H1 (cell line): ENCODE measurements around the gene SLC22A31. TPM values are rescaled to one million over a fixed set of nuclear protein-coding genes. Genes with fewer than 3 reads are reported as not detected.

Source experiments
- CTCF ChIA-PET: fragments of 300-600 bp; sonication (Branson Sonifier 250); formaldehyde crosslinking; loops from one replicate; lab custom pipeline; 2021; ENCODE audit not compliant: partially characterized antibody; lab: Charles Lee
- POLR2A ChIA-PET: fragments of 300-600 bp; sonication (Branson Sonifier 250); formaldehyde crosslinking; loops from one replicate; lab custom pipeline; 2021; ENCODE audit warnings: inconsistent platforms; ENCODE audit not compliant: partially characterized antibody; lab: Charles Lee
- DNase-seq, 2 experiments: peaks; one replicate each; pipeline versions ENCODE4 v3.0.0 to v3.0.0-alpha.2; 2010 to 2022; ENCODE audit warnings: low spot score in 2 of 2, low read depth in 1 of 2, mixed read lengths in 1 of 2
- FAIRE-seq: peaks from 2 replicates; lab custom pipeline; 2011; peaks lifted over from hg19 to GRCh38; lab: Jason Lieb, UNC
- H2AFZ ChIP-seq: 2 replicates; pipeline ENCODE4 v1.8.1; 2012; ENCODE audit warnings: low read length, inconsistent platforms
- H2AK5ac ChIP-seq: 2 replicates; pipeline ENCODE4 v1.6.1; 2013; ENCODE audit warnings: low read depth, low read length
- H2BK120ac ChIP-seq: replicated peaks from 2 replicates; pipeline ENCODE3; 2013; ENCODE audit warnings: low read depth, low read length, inconsistent platforms
- H2BK12ac ChIP-seq: 2 replicates; pipeline ENCODE4 v1.6.1; 2013; ENCODE audit warnings: low read depth, low read length
- H2BK15ac ChIP-seq: 2 replicates; pipeline ENCODE4 v1.6.1; 2013; ENCODE audit warnings: low read length
- H2BK20ac ChIP-seq: 2 replicates; pipeline ENCODE4 v1.6.1; 2013; ENCODE audit warnings: low read length
- H2BK5ac ChIP-seq: 2 replicates; pipeline ENCODE4 v1.6.1; 2013; ENCODE audit warnings: low read depth, low read length
- H3K14ac ChIP-seq: 2 replicates; pipeline ENCODE4 v1.6.1; 2013; ENCODE audit warnings: inconsistent platforms; ENCODE audit not compliant: insufficient read length
- H3K18ac ChIP-seq: 2 replicates; pipeline ENCODE4 v1.6.1; 2013; ENCODE audit warnings: low read length; ENCODE audit errors: extremely low read depth
- H3K23ac ChIP-seq: 2 replicates; pipeline ENCODE4 v1.6.1; 2013; ENCODE audit warnings: inconsistent platforms; ENCODE audit not compliant: insufficient read length
- H3K23me2 ChIP-seq: 2 replicates; pipeline ENCODE4 v1.6.1; 2013; ENCODE audit warnings: low read depth, low read length
- H3K27ac ChIP-seq: 2 replicates; pipeline ENCODE4 v1.6.1; 2011; ENCODE audit warnings: low read depth, low read length, inconsistent platforms
- H3K27me3 ChIP-seq, 4 experiments: replicated peaks in 1 of 4; 1 replicate in 1 of 4; 2 replicates in 3 of 4; pipeline versions ENCODE4 v1.6.1 to v1.8.1; 2011 to 2013; ENCODE audit warnings: low read length in 3 of 4, mild to moderate bottlenecking in 3 of 4, inconsistent platforms in 2 of 4, mixed read lengths in 2 of 4, moderate library complexity in 1 of 4; ENCODE audit not compliant: control insufficient read depth in 3 of 4, insufficient read depth in 3 of 4; ENCODE audit errors: extremely low read depth in 1 of 4
- H3K36me3 ChIP-seq, 4 experiments: 2 replicates each; pipeline versions ENCODE4 v1.6.1 to v1.8.1; 2011 to 2013; ENCODE audit warnings: mild to moderate bottlenecking in 4 of 4, low read length in 3 of 4, moderate library complexity in 2 of 4, control low read depth in 1 of 4, inconsistent platforms in 1 of 4; ENCODE audit not compliant: insufficient read depth in 4 of 4, control insufficient read depth in 2 of 4
- H3K4ac ChIP-seq: replicated peaks from 2 replicates; pipeline ENCODE3; 2013; ENCODE audit warnings: low read length, low read depth, mixed read lengths, inconsistent platforms; ENCODE audit not compliant: insufficient read length
- H3K4me1 ChIP-seq, 4 experiments: replicated peaks in 1 of 4; 1 replicate in 1 of 4; 2 replicates in 3 of 4; pipeline versions ENCODE4 v1.6.1 to v1.8.1; 2011 to 2013; ENCODE audit warnings: low read length in 3 of 4, inconsistent platforms in 2 of 4, mixed read lengths in 1 of 4; ENCODE audit not compliant: insufficient read depth in 4 of 4, control insufficient read depth in 3 of 4
- H3K4me2 ChIP-seq, 2 experiments: 2 replicates each; pipeline versions ENCODE4 v1.6.1 to v1.8.1; 2011 to 2013; ENCODE audit warnings: low read depth in 2 of 2, low read length in 2 of 2, control low read depth in 1 of 2, inconsistent platforms in 1 of 2, mild to moderate bottlenecking in 1 of 2; ENCODE audit not compliant: insufficient read depth in 1 of 2
- H3K4me3 ChIP-seq, 4 experiments: fragments of 200-600, 300-600 bp in 1 of 4; sonication (generic), shearing (Covaris generic), sonication (Bioruptor Twin) in 1 of 4; 2 replicates each; pipeline versions ENCODE4 v1.5.1 to v1.8.1; 2011 to 2016; ENCODE audit warnings: low read length in 4 of 4, low read depth in 3 of 4, control low read depth in 2 of 4, inconsistent platforms in 2 of 4, mild to moderate bottlenecking in 2 of 4, mixed read lengths in 1 of 4, moderate library complexity in 1 of 4; ENCODE audit not compliant: insufficient read depth in 2 of 4; ENCODE audit errors: extremely low read depth in 1 of 4
- H3K56ac ChIP-seq: replicated peaks from 2 replicates; pipeline ENCODE3; 2013; ENCODE audit warnings: low read depth, mild to moderate bottlenecking, mixed read lengths, low read length, inconsistent platforms; ENCODE audit not compliant: insufficient read length
- H3K79me1 ChIP-seq: 2 replicates; pipeline ENCODE4 v1.6.1; 2013; ENCODE audit warnings: low read depth, low read length, control low read depth
- H3K79me2 ChIP-seq, 2 experiments: 2 replicates each; pipeline versions ENCODE4 v1.6.1 to v1.8.1; 2012 to 2013; ENCODE audit warnings: low read length in 2 of 2, mild to moderate bottlenecking in 2 of 2, inconsistent platforms in 1 of 2; ENCODE audit not compliant: insufficient read depth in 2 of 2, control insufficient read depth in 1 of 2
- H3K9ac ChIP-seq, 4 experiments: replicated peaks in 1 of 4; 1 replicate in 1 of 4; 2 replicates in 3 of 4; pipeline versions ENCODE4 v1.6.1 to v1.8.1; 2011 to 2013; ENCODE audit warnings: low read depth in 3 of 4, low read length in 3 of 4, control low read depth in 2 of 4, mild to moderate bottlenecking in 2 of 4, moderate library complexity in 2 of 4, inconsistent platforms in 1 of 4; ENCODE audit errors: extremely low read depth in 1 of 4
- H3K9me3 ChIP-seq, 2 experiments: 2 replicates each; pipeline versions ENCODE4 v1.6.1 to v1.8.1; 2012 to 2013; ENCODE audit warnings: mild to moderate bottlenecking in 2 of 2, moderate library complexity in 2 of 2, control low read depth in 1 of 2, inconsistent platforms in 1 of 2, low read depth in 1 of 2, low read length in 1 of 2, mixed read lengths in 1 of 2; ENCODE audit not compliant: insufficient read depth in 2 of 2
- H4K20me1 ChIP-seq, 2 experiments: replicated peaks in 1 of 2; 2 replicates each; pipeline versions ENCODE3 to v1.8.1; 2011 to 2013; ENCODE audit warnings: inconsistent platforms in 2 of 2, low read length in 2 of 2, mild to moderate bottlenecking in 1 of 2; ENCODE audit not compliant: insufficient read depth in 2 of 2, control insufficient read depth in 1 of 2
- H4K5ac ChIP-seq: 2 replicates; pipeline ENCODE4 v1.6.1; 2013; ENCODE audit warnings: low read length, low read depth, mixed read lengths, inconsistent platforms; ENCODE audit not compliant: insufficient read length
- H4K8ac ChIP-seq: 2 replicates; pipeline ENCODE4 v1.8.0; 2013; ENCODE audit warnings: mild to moderate bottlenecking, moderate library complexity, low read length, inconsistent platforms; ENCODE audit not compliant: insufficient read depth; ENCODE audit errors: extremely low read depth
- H4K91ac ChIP-seq: replicated peaks from 2 replicates; pipeline ENCODE3; 2013; ENCODE audit warnings: low read length, mixed read lengths, inconsistent platforms; ENCODE audit not compliant: insufficient read length
- CBX5 ChIP-seq: fragments of 300-800, 300-1000 bp; sonication (generic); IDR thresholded peaks from 2 replicates; pipeline ENCODE4 v1.7.1; 2016; ENCODE audit warnings: antibody characterized with exemption, low read length, low read depth
- CTCF ChIP-seq, 3 experiments: IDR thresholded peaks; 1 replicate in 2 of 3; 2 replicates in 1 of 3; pipeline versions ENCODE4 v1.5.1 to v1.6.1; 2011; ENCODE audit warnings: low read length in 3 of 3, mild to moderate bottlenecking in 3 of 3, inconsistent platforms in 2 of 3, low read depth in 1 of 3, moderate library complexity in 1 of 3; ENCODE audit not compliant: insufficient read depth in 1 of 3; ENCODE audit errors: control extremely low read depth in 1 of 3
- KDM5A ChIP-seq: fragments of 200-600 bp; IDR thresholded peaks from 2 replicates; pipeline ENCODE4 v1.7.1; 2012; ENCODE audit warnings: mild to moderate bottlenecking, low read length, inconsistent platforms, mixed read lengths
- PHF8 ChIP-seq: fragments of 200-600 bp; sonication (generic); conservative IDR thresholded peaks from 2 replicates; pipeline ENCODE4 v1.7.1; 2012; ENCODE audit warnings: low read depth, mild to moderate bottlenecking, inconsistent platforms, low read length, moderate library complexity
- WGBS, 2 experiments: shearing (Covaris generic) in 1 of 2; methylation state at CpG; one replicate each; pipeline versions ENCODE4 v1.1.6 to v1.1.7; 2013 to 2015; ENCODE audit warnings: low lambda C conversion rate in 2 of 2, mixed read lengths in 2 of 2, inconsistent platforms in 1 of 2, low coverage in 1 of 2, missing lambda C conversion rate in 1 of 2; ENCODE audit not compliant: insufficient replicate concordance in 2 of 2, insufficient coverage in 1 of 2, insufficient read length in 1 of 2; ENCODE audit errors: extremely low coverage in 1 of 2, missing lambda C conversion rate in 1 of 2; 5-methylcytosine and 5-hydroxymethylcytosine counted together
- polyA plus RNA-seq, 7 experiments: library from polyadenylated mRNA; depleted of rRNA in 3 of 7; stranded (reverse) in 5 of 7; unstranded in 2 of 7; fragments of >200 nt in 5 of 7; fragments of 200-250 nt in 2 of 7; gene quantifications; 1 replicate in 5 of 7; 2 replicates in 1 of 7; 4 replicates in 1 of 7; pipeline versions ENCODE4 v1.2.1 to v1.2.3, GENCODE V29; 2011 to 2013; ENCODE audit warnings: missing spikeins in 2 of 7, mixed read lengths in 2 of 7
- total RNA-seq: library from RNA; stranded (reverse); fragmentation: NEBNext Ultra II Directional; extraction: Animal tissue kit (Norgen Biotek cat#: 25700); gene quantifications from 2 replicates; pipeline ENCODE4 v1.2.1, GENCODE V29; 2021

The SLC22A31 gene
- total and polyA plus RNA-seq, 2 of the 8 experiments (the other 6 are each of a cell fraction or from before 2014, with no cell fraction given) = 7.7 to 10.6 TPM

GRCh38 chr16:89224665-89225064, 24.3 kb upstream of the SLC22A31 start:
- Histone ChIP-seq H3K56ac (no peak overlapping the region), H3K79me2 (peaks cover 0 to 7% of the 10 kb centered on the region in 2 experiments; a peak in 1 of 4 replicates), H3K23ac (no peak overlapping the region), H2BK120ac (no peak overlapping the region), H2AK5ac (no peak overlapping the region), H3K9me3 (peaks cover 28% of the 10 kb centered on the region in 2 experiments), H2BK20ac (no peak overlapping the region), H3K27ac (no peak overlapping the region), H2BK15ac (no peak overlapping the region), H3K27me3 (no peaks in the 10 kb centered on the region), H3K4me1 (no peaks in the 10 kb centered on the region), H3K4me3 (no peak overlapping the region), H3K23me2 (no peaks in the 10 kb centered on the region), H3K14ac (no peak overlapping the region), H3K18ac (no peak overlapping the region), H2BK12ac (no peak overlapping the region), H4K8ac (no peak overlapping the region), H3K9ac (no peak overlapping the region), H2AFZ (no peak overlapping the region), H3K4me2 (no peak overlapping the region), H3K36me3 (peaks cover 19 to 55% (median 43%) of the 10 kb centered on the region in 4 experiments), H4K5ac (no peak overlapping the region), H3K4ac (no peak overlapping the region), H3K79me1 (peaks cover 5% of the 10 kb centered on the region; the same call in 1 of the 2 replicates), H4K20me1 (peaks cover 0 to 5% of the 10 kb centered on the region in 2 experiments), H2BK5ac (no peak overlapping the region), H4K91ac (no peak overlapping the region)
- FAIRE-seq (no peak), DNase-seq (no peak)
- ChIA-PET CTCF (interaction anchor here (1.4 kb wide), 1 partner anchor 409 kb away, joined by 3 read pairs; no protein-coding TSS in a partner anchor), POLR2A (interaction anchor here (0.7 kb wide), 1 partner anchor 69 kb away, joined by 3 read pairs; no protein-coding TSS in a partner anchor)
- WGBS, 2 experiments = 98% methylated on average over 10 of the region's 10 CpGs; no CpG with 5 or more reads in 1 of the 2 experiments
- TF ChIP-seq PHF8 (no peak), KDM5A (no peak), CBX5 (no peak), CTCF (IDR thresholded peaks at IDR 0.05; ENCODE audit: control extremely low read depth in 1 of 3, insufficient read depth in 1 of 3, low read depth in 1 of 3, low read length in 3 of 3) (no peak)
